Osteoblast (primary cell): ENCODE data around the gene NFIC. TPM values are rescaled to one million over a fixed set of nuclear protein-coding genes. Genes with fewer than 3 reads are reported as not detected.
A peak's percentile ranks its signal among the peaks of the same experiment; 100 is the strongest.
"Not testable (repeated sequence)": the region's sequence is repeated elsewhere in the genome, so short reads cannot be mapped to it uniquely, and the experiment has no call there.

Experiments
- DNase-seq: peaks from one replicate; pipeline ENCODE4 v3.0.0; 2011; ENCODE audit warnings: low spot score, mixed read lengths; ENCODE audit not compliant: insufficient read length; ENCODE audit errors: missing footprints
- H2AFZ ChIP-seq: 2 replicates; pipeline ENCODE4 v1.6.0; 2011; ENCODE audit warnings: mild to moderate bottlenecking, low read length
- H3K27ac ChIP-seq: 2 replicates; pipeline ENCODE4 v1.5.1; 2011; ENCODE audit warnings: mild to moderate bottlenecking, low read depth, low read length, moderate library complexity
- H3K27me3 ChIP-seq: 2 replicates; pipeline ENCODE4 v1.6.0; 2012; ENCODE audit warnings: mild to moderate bottlenecking, control low read depth, inconsistent platforms, low read length, moderate library complexity; ENCODE audit not compliant: insufficient read depth
- H3K36me3 ChIP-seq: 2 replicates; pipeline ENCODE4 v1.5.1; 2011; ENCODE audit warnings: mild to moderate bottlenecking, low read length, control low read depth, moderate library complexity; ENCODE audit not compliant: insufficient read depth
- H3K4me1 ChIP-seq: 2 replicates; pipeline ENCODE4 v1.5.1; 2011; ENCODE audit warnings: mild to moderate bottlenecking, low read length, control low read depth, moderate library complexity; ENCODE audit not compliant: insufficient read depth
- H3K4me2 ChIP-seq: 2 replicates; pipeline ENCODE4 v1.6.0; 2011; ENCODE audit warnings: mild to moderate bottlenecking, low read length; ENCODE audit not compliant: insufficient read depth
- H3K4me3 ChIP-seq: fragments of 200-600 bp; sonication (generic); 3 replicates; pipeline ENCODE4 v1.5.1; 2012; ENCODE audit warnings: mild to moderate bottlenecking, low read length, inconsistent platforms; ENCODE audit not compliant: insufficient read depth
- H3K79me2 ChIP-seq: 2 replicates; pipeline ENCODE4 v1.6.0; 2012; ENCODE audit warnings: mild to moderate bottlenecking, low read length, control low read depth, inconsistent platforms; ENCODE audit not compliant: insufficient read depth
- H3K9me3 ChIP-seq: 2 replicates; pipeline ENCODE4 v1.5.1; 2011; ENCODE audit warnings: low read depth, low read length, control low read depth
- H4K20me1 ChIP-seq: 2 replicates; pipeline ENCODE4 v1.6.0; 2012; ENCODE audit warnings: mild to moderate bottlenecking, low read length, control low read depth; ENCODE audit not compliant: insufficient read depth
- CTCF ChIP-seq: IDR thresholded peaks from 2 replicates; pipeline ENCODE4 v1.5.1; 2011; ENCODE audit warnings: mild to moderate bottlenecking, low read depth, low read length, moderate library complexity; ENCODE audit errors: extremely low read depth
- total RNA-seq: library from RNA; depleted of rRNA; stranded (reverse); fragments of >200 nt; gene quantifications from 2 replicates; pipeline ENCODE4 v1.2.3, GENCODE V29; 2012

NFIC gene
- total RNA-seq, 1 donor: 61.2 TPM

- H3K79me2 ChIP-seq: no peaks in the 10 kb centered on the region
- H3K4me2 ChIP-seq: no peak overlapping the region
- H3K4me1 ChIP-seq: peaks cover 25% of the 10 kb centered on the region
- no peak for TF ChIP-seq CTCF
- H2AFZ ChIP-seq: no peak overlapping the region
- DNase-seq: no peak
- H3K27me3 ChIP-seq: no peaks in the 10 kb centered on the region
- H3K4me3 ChIP-seq: no peak overlapping the region
- H4K20me1 ChIP-seq: no peaks in the 10 kb centered on the region
- H3K9me3 ChIP-seq: no peaks in the 10 kb centered on the region
- H3K36me3 ChIP-seq: no peaks in the 10 kb centered on the region
- H3K27ac ChIP-seq: no peak overlapping the region
These were observed 32.7 kb upstream of the NFIC start for GRCh38 chr19:3333662-3334061.

- H3K4me2 ChIP-seq: peak overlapping the region; percentile 67
These were observed 31.5 kb upstream of the NFIC start for GRCh38 chr19:3334749-3335430.

GRCh38 chr19:3335431-3336350 is 30.7 kb upstream of the NFIC start:
- Histone ChIP-seq H4K20me1 (no peaks in the 10 kb centered on the region), H3K79me2 (no peaks in the 10 kb centered on the region), H3K36me3 (no peaks in the 10 kb centered on the region), H2AFZ (peak overlapping the region; percentile 32), H3K27me3 (no peaks in the 10 kb centered on the region), H3K4me3 (no peak overlapping the region), H3K9me3 (no peaks in the 10 kb centered on the region), H3K27ac (peak overlapping the region; percentile 65), H3K4me2 (peak overlapping the region; percentile 67), H3K4me1 (peaks cover 25% of the 10 kb centered on the region)
- DNase-seq: peak; percentile 93
- TF ChIP-seq CTCF: no peak

More at GRCh38 chr19:3334749-3335430, 31.5 kb upstream of the NFIC start:
- H2AFZ ChIP-seq: peak overlapping the region; percentile 32
- peak; percentile 67 for DNase-seq
- H3K79me2 ChIP-seq, H4K20me1 ChIP-seq, H3K36me3 ChIP-seq, H3K27me3 ChIP-seq, H3K4me3 ChIP-seq, H3K9me3 ChIP-seq: not testable (repeated sequence)
- H3K4me1 ChIP-seq: peaks cover 25% of the 10 kb centered on the region
- H3K27ac ChIP-seq: peak overlapping the region; percentile 65

GRCh38 chr19:3336351-3336679 is 30.1 kb upstream of the NFIC start:
- no peak for TF ChIP-seq CTCF
- Histone ChIP-seq H3K4me3 (peak overlapping the region; percentile 29), H2AFZ (peak overlapping the region; percentile 77), H3K36me3 (no peaks in the 10 kb centered on the region), H3K4me2 (peak overlapping the region; percentile 50), H3K27me3 (no peaks in the 10 kb centered on the region), H3K27ac (peak overlapping the region; percentile 65), H4K20me1 (no peaks in the 10 kb centered on the region), H3K79me2 (no peaks in the 10 kb centered on the region), H3K4me1 (peaks cover 25% of the 10 kb centered on the region), H3K9me3 (no peaks in the 10 kb centered on the region)
- DNase-seq: no peak
